Stimulated activated CD8-positive, alpha-beta memory T cell treated with anti-CD3 and anti-CD28 coated beads, Interleukin-7, amount 100 ng/mL, for 48 hours (primary cell): ENCODE measurements around the gene ZNF276.
"Not testable (repeated sequence)": the region's sequence is repeated elsewhere in the genome, so short reads cannot be mapped to it uniquely, and the experiment has no call there.

ENCODE experiments used
- DNase-seq, 2 donors: peaks; one replicate each; pipeline ENCODE4 v3.0.0-alpha.2; 2020; ENCODE audit warnings: low read depth in 1 of 2; ENCODE audit errors: extremely low read depth in 1 of 2

The ZNF276 gene

DNA sequence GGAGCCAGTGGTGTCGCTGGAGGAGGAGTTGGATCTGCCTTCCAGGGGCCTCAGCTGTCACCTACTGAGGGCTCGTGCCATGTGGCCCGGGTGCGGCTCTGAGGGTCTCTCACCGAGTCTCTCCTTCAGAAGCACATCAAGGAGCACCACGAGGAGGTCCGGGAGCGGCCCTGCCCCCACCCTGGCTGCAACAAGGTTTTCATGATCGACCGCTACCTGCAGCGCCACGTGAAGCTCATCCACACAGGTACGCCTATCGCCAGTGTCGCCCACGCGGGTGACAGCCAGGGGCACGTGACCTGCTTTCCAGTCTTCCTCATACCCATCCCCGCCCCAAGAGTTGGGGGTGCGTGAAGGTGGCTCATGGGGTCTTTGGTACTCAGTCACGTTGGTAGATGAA is 12.5 kb downstream of the ZNF276 start:
- no peak for DNase-seq

GRCh38 chr16:89736554-89736953 is 15.2 kb downstream of the ZNF276 start:
- DNase-seq: no peak

GRCh38 chr16:89737341-89738071 is 16.2 kb downstream of the ZNF276 start:
- DNase-seq: no peak

DNA sequence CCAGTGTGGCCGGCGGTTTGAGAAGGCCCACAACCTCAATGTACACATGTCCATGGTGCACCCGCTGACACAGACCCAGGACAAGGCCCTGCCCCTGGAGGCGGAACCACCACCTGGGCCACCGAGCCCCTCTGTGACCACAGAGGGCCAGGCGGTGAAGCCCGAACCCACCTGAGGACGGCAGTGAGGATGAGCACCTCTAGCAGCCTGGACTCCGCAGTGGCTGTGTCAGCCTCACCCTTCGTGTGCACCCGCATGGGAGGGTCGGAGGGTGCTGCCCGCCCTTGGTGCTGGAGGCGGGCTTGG is 16.7 kb downstream of the ZNF276 start:
- DNase-seq: no peak

GRCh38 chr16:89738538-89739317 is 17.4 kb downstream of the ZNF276 start:
- DNase-seq: no peak

- DNase-seq: no peak
Measured at GRCh38 chr16:89739383-89739782, 18.0 kb downstream of the ZNF276 start.

- DNase-seq: no peak
Measured at GRCh38 chr16:89741342-89742014, 20.1 kb downstream of the ZNF276 start.

DNA sequence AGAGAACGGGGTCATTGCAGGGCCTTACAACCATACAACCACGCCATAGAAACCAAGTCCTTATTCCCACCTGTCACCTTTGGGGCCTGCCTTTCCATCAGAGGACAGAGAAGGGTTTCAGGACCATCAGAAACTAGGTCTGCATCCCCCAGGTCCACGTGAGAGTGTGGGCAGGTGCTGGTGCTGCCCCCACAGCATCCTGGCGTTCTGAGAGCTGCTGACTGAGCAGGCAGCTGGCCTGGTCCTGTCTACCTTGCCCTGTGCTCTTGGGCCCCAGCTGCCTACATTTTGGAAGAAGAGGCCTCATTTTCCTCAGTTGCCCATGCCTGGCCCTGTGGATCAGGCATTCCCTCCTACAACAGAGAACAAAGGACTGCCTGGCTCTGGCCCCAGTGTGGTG is 21.6 kb downstream of the ZNF276 start:
- no peak for DNase-seq

GRCh38 chr16:89744813-89745212 is 23.5 kb downstream of the ZNF276 start:
- no peak for DNase-seq

- DNase-seq: no peak
Measured at GRCh38 chr16:89746043-89746442, 24.7 kb downstream of the ZNF276 start.

GRCh38 chr16:89748076-89748475 is 26.7 kb downstream of the ZNF276 start:
- no peak for DNase-seq

DNA sequence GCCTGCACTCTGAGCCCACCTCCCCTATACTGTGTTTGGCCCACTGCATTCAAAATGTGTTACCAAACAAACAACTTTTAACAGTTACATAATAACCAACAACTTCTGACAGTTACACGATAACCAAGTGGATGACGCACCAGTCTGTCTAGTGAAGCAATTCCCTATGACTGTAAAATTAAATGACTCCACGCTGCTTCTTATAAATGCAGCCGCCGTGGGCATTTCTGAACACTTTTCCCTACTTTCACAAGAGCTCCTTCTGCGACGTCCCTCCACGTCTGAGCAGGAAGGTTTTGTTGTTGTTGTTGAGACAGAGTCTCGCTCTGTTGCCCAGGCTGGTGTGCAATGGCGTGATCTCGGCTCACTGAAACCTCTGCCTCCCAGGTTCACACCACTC is 27.6 kb downstream of the ZNF276 start:
- DNase-seq: no peak

- DNase-seq: no peak
Measured at GRCh38 chr16:89749637-89750036, 28.3 kb downstream of the ZNF276 start.

DNA sequence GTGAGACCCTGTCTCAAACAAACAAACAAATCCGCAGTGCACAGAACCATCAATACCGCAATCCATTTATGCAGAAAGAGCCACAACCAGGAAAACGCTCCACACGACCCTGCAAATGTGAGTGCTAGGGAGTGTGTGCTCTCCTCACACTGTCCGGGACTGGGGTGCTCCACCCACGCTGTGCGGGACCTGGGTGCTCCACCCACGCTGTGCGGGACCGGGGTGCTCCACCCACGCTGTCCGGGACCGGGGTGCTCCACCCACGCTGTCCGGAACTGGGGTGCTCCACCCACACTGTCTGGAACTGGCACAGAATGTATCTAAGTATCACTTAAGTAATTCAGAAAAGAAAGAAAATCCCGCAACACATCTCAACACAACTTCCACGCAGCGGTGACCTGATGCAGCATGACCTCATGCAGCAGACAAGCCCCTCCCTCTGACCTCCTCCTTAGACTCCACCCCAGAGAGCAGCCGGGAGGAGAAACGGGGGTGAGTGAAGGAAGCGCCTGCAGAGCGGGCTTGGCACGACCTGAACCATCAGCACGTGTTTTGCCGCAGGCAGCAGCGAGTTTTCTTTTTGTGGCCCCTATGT is 38.5 kb downstream of the ZNF276 start:
- DNase-seq: no peak

DNA sequence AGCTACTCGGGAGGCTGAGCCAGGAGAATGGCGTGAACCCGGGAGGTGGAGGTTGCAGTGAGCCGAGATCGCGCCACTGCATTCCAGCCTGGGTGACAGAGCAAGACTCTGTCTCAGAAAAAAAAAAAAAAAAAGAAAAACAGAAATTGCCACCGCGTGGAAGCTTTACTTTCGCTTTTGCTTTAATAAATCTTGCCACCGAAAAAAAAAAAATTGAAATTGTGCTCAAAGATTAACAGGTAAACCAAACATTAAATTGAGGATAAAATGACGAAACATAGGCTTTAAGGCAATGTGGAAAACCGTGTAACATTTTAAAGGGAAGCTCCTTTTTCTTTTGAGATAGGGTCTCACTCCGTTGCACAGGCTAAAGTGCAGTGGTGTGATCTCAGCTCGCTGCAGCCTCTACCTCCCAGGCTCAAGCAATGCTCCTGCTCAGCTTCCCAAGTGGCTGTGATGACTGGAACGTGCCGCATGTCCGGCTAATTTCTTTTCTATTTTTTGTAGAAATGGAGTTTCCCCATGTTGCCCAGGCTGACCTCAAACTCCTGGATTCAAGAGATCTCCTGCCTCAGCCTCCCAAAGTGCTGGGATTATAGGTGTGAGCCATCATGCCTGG is 40.1 kb downstream of the ZNF276 start:
- DNase-seq: no peak

GRCh38 chr16:89764711-89765201 is 43.4 kb downstream of the ZNF276 start:
- DNase-seq: peak; percentile 25 to 32

GRCh38 chr16:89765292-89765830 is 44.0 kb downstream of the ZNF276 start:
- no peak for DNase-seq

- DNase-seq: no peak
Measured at GRCh38 chr16:89770367-89770766, 49.0 kb downstream of the ZNF276 start.

GRCh38 chr16:89775223-89775622 is 53.9 kb downstream of the ZNF276 start:
- DNase-seq: no peak

DNA sequence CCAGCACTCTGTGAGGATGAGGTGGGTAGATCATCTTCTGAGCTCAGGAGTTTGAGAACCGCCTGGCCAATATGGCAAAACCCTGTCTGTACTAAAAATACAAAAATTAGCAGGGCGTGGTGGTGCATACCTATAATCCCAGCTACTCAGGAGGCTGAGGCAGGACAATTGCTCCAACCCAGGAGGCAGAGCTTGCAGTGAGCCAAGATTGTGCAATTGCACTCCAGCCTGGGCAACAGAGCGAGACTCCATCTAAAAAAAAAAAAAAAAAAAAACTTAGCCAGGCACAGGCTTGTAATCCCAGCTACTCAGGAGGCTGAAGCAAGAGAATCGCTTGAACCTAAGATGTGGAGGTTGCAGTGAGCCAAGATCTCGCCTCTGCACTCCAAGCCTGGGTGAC is 56.9 kb downstream of the ZNF276 start:
- not testable (repeated sequence) for DNase-seq
